Pulmonary artery endothelial cell (primary cell): Measurements from ENCODE around the gene LGALS12. TPM values are rescaled to one million over a fixed set of nuclear protein-coding genes. Genes with fewer than 3 reads are reported as not detected.
"Not testable (repeated sequence)": the region's sequence is repeated elsewhere in the genome, so short reads cannot be mapped to it uniquely, and the experiment has no call there.

Experiments
- DNase-seq: peaks from one replicate; pipeline ENCODE4 v3.0.0-alpha.2; 2011; ENCODE audit warnings: low read depth, low spot score
- total RNA-seq: library from RNA; depleted of rRNA; stranded (reverse); fragments of >200 nt; gene quantifications from 2 replicates; pipeline ENCODE4 v1.2.3, GENCODE V29; 2014

LGALS12 gene
- total RNA-seq, 1 donor from 2014 or later: not detected

DNA sequence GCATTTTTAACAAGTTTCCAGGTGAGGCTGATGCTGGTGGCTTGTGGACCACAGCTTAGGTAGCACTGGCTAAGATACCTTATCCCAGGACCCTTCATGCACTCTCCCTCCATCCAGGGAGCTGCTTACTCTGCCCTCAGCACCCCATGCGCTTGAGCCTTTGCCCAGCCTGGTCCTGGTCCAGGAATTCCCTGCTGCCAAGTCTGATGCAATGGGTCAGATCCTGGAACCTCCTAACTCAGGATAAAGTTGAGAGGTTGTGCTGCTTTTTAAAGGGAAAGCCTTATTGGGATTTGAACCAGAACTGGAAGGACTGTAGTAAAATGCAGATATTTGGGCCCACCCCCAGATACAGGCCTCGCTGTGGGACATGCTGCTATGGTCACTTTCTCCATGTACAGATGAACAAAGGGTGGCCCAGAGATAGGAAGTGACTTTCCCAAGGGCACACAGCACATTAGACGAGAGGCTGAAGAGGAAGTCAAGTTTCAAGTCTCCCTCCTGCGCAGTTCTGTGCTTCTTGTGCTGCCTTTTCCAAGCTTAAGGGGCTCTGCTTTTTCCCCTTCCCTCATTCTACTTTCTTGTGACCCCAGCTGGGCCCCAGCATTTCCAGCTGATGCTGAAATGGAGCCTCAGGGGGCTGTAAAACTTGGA is 824 bp upstream of the LGALS12 start:
- DNase-seq: no peak

DNA sequence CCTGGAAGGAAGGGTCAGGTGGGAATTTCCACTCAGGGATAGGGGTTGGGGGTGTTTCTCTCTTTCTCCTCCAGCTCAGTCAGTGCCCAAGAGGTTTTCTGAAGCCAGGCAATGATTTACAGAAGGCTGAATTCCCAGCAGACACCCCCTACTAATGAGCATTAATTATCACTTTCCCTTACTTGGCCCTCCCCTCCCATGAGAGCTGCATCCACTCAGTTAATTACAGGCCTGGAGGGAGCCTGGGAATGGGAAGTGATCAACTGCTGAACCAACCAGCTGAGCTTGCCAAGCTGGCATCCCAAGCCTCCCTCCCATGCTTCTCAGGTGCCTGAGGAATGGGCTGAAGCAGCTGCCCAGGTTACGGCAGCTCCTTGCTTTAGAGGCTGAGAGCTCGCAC is 992 bp downstream of the LGALS12 start:
- no peak for DNase-seq

DNA sequence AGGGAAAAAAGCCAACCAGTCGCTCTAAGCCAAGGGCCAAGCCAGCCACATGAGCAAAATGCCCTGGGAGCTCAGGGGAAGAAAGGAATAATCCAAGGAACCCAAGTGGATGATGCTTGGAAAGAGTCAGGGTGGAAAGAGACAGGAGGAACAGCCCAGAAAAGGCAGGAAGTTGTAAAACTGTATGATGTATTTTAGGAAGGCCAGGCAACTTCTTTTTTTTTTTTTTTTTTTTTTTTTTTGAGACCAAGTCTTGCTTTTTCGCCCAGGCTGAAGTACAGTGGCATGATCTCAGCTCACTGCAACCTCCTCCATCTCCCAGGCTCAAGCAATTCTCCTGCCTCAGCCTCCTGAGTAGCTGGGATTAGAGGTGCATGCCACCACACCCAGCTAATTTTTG is 1.6 kb downstream of the LGALS12 start:
- no peak for DNase-seq

DNA sequence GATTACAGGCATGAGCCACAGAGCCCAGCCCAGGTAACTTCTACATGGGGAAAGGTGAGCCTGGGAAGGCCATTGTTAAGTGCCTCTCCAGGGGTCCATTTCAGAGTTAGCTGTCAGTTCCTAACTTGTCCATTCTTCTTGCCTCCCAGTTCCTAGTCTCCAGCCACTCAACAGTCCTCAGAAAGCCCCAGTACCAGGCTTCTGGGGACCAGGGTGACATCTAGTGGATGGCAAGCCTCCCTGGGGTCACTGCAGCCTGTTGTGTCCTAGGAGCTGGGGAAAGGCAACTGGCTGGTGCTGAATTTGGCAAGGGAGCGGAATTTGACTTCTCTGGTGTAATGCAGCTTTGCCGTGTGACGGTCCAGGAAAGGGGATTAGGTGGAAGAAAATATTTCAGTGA is 2.1 kb downstream of the LGALS12 start:
- DNase-seq: no peak

DNA sequence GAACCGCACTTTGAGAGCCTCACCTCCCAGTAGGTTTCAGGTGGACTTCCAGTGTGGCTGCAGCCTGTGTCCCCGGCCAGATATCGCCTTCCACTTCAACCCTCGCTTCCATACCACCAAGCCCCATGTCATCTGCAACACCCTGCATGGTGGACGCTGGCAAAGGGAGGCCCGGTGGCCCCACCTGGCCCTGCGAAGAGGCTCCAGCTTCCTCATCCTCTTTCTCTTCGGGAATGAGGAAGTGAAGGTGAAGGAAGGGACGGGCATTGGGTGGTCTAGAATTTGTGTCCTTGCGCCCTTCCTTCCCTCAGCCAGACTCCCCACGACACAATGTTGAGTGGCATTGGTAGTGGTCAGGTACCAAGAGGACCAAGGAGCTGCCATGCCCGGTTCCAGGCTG is 2.9 kb downstream of the LGALS12 start:
- no peak for DNase-seq

DNA sequence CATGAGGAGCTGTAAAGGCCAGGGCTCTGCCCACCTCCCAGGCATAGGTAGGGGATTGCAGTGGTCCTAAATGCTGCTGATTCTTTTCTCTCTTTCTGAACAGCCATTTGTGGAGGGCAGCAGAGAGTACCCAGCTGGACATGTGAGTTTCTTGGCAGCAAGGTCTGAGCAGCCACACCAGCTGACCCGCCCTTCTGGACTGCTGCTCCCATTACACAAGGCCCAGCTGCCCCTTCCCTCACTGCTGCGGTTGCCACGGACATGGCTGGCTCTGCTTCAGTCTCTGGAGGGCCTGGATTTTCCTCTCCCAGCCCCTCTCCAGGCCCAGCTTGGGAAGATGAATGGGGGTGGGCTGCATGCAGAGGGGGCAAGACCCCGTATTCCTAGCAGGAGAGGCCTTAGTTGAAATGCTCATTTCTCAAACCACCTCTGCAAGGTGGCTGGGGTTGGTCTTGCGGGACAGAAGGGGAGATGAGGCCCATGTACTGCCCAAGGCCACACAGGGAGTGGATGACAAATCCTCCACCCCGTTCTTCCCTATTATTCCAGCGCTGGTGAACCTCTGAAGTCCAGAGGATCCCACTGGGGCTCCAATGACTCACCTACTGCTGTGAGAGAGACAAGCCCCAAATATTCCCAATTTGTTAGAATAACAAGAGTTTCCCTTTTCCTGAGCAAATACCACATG is 4.6 kb downstream of the LGALS12 start:
- no peak for DNase-seq

DNA sequence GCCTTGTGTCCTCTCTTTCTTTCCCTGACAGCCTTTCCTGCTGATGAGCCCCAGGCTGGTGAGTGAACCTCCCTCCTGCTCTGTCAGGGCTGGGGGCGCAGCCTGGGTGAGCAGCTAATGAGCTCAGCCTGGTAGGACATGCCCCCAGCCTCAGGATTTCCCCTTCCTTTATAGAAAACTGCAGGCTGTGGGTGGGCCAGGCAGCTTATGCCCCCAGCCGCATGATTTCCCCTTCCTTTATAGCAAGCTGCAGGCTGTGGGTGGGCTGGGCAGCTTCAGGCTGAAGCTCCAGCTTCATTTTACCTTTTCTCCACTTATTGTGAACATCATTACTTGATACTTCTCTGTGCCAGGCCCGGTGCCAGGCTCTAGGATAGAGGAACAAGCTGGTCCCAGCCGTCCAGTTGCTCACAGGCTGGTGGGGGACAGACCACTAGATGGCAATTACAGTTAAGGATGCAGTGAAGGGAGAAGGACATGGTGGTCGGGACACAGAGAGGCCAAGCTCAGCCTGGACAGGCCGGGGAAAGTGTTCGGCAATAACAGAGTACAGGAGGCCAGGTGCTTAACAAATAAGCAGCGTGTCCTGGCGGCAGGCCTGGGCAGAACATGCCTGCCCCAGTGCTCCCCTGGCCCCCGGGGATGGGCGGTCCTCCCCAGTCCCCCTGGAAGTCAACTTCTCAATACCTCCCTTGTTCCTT is 5.3 kb downstream of the LGALS12 start:
- DNase-seq: no peak

DNA sequence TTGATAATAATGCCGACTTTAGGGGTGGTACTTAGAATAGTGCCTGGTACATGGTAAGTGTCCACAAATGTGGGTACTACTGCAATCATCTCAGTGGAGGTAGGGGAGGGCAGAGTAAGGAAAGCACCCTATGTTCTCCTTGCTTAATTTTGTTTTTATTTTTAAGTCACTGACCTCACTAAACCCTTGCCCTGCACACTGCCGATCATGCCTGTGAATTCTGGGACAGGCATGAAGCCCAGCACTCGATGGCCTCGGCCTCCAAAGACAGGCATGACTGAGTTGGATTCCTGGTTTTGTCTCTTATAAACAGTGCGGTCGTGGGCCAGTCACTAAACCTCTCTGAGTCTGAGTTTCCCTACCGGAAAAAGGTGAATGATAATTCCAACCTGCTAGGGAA is 6.9 kb downstream of the LGALS12 start:
- no peak for DNase-seq

DNA sequence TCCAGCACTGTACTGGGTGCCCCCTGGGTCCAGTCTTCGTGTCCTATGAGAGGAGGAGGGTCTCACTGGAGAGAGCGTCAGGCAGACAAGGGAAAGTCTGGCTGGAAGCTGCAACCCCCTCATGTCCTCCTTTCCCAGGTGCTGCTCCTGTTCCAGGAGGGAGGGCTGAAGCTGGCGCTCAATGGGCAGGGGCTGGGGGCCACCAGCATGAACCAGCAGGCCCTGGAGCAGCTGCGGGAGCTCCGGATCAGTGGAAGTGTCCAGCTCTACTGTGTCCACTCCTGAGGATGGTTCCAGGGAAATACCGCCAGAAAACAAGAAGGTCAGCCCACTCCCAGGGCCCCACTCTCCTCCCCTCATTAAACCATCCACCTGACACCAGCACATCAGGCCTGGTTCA is 10.2 kb downstream of the LGALS12 start:
- no peak for DNase-seq

DNA sequence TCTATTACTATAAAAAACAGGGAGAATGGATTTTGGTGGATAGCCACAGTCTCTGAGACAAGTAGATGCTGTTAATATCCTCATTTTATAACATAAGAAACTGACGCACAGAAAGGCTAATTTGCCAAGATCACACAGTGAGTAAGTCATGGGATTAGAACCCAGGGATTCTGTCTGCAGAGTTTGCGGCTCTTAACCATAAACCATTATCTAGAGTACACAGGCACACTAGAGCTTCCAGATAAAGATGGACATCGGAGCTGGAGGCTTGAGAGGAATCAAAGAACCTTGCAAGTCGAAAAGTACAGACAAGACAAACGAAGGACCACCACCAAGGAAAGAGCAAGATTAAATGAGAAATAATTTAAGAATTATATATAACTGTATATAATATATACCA is 11.3 kb downstream of the LGALS12 start:
- no peak for DNase-seq

DNA sequence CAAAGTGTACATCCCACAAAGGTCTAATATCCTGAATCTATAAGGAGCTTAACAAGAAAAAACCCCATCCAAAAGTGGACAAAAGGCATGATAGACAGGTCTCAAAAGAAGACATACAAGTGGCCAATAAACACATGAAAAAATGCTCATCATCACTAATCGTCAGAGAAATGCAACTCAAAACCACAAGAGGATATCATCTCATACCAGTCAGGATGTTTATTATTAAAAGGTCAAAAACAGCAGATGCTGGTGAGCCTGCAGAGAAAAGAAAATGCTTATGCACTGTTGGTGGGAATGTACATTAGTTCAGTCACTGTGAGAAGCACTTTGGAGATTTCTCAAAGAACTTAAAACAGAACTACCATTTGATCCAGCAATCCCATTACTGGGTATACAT is 12.7 kb downstream of the LGALS12 start:
- DNase-seq: no peak

DNA sequence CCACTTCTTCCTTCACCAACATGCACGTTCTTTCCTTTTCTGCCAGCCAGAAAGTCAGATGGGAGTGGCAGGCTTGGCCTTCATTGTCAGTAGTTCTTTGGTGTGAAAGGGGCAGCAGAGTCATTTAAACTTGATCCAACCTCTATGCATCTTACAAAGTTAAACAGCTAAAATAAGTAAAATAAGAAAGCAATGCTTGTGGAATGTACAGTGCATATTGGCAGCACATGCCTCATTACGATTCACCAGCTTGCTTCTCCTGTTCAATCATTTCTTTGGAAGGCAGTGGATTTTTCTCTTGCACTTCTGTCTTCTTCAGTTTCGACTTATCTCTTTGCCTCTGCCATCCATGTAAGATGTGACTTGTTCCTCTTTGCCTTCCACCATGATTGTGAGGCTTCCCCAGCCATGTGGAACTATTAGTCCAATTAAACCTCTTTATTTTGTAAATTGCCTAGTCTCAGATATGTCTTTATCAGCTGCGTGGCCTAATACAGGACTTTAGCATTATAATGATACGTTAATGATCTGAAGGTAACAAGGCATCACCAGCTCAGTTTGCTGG is 14.8 kb downstream of the LGALS12 start:
- no peak for DNase-seq

DNA sequence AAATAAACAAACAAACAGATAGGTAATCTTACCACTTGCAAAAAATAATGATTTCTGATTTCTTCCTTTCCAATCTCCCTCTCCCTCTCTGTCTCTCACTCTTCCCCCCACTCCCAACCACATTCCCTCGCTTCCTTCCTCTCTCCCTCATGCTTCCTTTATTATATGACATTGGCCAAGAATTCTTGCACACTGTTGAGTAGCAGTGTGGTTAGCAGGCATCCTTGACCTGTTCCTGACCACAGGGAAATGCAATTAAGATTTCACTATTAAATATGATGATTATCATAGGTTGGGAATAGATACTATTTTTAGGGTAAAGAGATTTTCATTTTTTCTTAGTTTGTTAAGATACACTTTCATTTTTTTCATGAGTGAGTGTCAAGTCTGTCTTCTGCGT is 16.0 kb downstream of the LGALS12 start:
- DNase-seq: no peak

DNA sequence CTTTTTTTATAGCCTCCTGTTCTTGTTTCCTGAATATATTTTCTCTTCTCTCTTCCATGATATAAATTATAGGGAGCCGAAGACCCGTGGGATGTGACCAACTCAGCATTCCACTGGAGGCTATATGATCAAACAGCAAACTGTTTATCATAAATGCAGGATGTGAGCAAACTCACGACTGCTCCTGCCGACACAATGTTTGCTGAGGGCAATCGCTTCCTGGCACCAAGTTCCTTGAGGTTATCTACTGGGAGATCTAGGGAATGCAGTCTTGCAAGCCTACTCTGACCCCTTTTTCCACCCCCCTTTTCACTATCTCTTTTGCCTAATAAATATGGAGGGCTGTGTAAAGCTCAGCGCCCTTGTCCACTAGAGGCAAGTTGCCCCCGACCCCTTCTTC is 17.3 kb downstream of the LGALS12 start:
- no peak for DNase-seq

DNA sequence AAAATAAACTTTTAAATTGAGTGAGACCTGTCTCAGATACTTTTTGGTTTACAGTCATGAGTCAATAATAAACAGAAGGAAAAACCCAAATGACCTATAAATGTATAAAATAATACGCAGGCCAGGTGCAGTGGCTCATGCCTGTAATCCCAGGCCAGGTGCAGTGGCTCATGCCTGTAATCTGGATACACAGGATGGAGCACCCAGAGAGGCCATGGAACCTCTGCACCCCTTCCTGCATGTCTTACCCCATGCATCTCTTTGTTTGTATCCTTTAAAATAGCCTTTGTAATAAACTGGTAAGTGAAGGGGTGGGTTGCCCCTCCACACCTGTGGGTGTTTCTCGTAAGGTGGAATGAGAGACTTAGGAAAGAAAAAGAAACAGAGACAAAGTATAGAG is 21.8 kb downstream of the LGALS12 start:
- no peak for DNase-seq

DNA sequence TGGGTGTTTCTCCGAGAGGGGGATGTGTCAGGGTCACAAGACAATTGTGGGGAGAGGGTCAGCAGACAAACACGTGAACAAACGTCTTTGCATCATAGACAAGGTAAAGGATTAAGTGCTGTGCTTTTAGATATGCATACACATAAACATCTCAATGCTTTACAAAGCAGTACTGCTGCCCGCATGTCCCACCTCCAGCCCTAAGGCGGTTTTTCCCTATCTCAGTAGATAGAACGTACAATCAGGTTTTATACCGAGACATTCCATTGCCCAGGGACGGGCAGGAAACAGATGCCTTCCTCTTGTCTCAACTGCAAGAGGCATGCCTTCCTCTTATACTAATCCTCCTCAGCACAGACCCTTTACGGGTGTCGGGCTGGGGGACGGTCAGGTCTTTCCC is 22.3 kb downstream of the LGALS12 start:
- DNase-seq: not testable (repeated sequence)

DNA sequence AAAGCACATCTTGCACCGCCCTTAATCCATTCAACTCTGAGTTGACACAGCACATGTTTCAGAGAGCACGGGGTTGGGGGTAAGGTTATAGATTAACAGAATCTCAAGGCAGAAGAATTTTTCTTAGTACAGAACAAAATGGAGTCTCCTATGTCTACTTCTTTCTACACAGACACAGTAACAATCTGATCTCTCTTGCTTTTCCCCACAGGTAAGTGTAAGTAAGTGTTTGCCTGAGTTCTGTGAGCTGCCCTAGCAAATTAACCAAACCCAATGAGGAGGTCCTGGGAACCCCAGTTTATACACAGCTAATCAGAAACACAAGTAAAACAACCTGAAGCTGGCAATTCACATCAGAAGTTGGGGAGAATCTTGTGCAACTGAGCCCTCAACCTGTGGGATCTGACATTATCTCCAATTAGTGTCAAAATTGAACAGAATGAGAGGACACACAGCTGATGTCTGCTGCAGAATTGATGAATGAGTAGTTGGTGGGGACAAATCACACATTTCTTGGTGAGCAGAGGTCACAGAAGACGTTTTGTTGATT is 22.9 kb downstream of the LGALS12 start:
- not testable (repeated sequence) for DNase-seq

DNA sequence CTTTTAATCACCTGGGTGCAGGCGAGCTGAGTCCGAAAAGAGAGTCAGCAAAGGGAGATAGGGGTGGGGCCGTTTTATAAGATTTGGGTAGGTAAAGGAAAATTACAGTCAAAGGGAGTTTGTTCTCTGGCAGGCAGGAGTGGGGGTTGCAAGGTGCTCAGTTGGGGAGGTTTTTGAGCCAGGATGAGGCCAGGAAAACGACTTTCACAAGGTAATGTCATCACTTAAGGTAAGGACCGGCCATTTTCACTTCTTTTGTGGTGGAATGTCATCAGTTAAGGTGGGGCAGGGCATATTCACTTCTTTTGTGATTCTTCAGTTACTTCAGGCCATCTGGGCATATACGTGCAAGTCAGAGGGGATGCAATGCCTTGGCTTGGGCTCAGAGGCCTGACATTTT is 23.5 kb downstream of the LGALS12 start:
- DNase-seq: not testable (repeated sequence)

DNA sequence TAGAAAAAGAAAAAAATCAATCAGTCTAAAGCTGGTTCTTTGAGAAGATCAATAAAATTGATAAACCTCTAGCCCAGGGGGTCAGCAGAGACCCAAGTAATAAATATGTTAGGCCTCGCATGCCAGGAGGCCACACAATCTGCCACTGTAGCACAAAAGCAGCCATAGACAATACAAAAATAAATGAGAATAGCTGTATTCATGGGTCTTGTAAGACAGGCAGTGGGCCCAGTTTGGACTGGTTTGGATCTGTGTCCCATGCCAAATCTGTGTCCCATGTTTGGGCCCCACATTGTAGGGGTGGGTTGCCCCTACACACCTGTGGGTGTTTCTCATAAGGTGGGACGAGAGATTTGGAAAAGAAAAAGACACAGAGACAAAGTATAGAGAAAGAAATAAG is 24.1 kb downstream of the LGALS12 start:
- DNase-seq: no peak

DNA sequence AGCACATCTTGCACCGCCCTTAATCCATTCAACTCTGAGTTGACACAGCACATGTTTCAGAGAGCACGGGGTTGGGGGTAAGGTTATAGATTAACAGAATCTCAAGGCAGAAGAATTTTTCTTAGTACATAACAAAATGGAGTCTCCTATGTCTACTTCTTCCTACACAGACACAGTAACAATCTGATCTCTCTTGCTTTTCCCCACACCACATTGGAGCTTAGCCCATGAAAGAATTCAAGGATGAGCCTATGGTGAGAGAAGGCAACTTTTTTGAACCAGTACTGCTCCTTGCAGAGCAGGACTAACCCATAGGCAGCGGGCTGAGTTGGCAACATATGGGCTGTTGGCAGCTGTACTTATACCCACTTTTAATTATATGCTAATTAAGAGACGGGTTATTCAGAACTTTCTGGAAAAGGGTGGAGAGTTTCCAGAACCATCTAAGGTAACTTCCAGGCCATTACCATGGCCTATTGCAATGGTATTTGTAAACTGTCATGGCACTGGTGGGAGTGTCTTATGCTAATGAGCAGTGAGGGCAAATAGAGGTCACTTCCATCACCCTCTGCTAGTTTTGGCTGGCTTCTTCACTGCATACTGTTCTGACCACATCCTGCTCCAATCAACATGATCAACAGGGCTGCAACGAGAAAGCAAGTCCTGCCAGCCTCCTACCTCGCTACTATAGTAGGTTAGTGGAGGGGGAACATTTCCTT is 25.3 kb downstream of the LGALS12 start:
- not testable (repeated sequence) for DNase-seq

DNA sequence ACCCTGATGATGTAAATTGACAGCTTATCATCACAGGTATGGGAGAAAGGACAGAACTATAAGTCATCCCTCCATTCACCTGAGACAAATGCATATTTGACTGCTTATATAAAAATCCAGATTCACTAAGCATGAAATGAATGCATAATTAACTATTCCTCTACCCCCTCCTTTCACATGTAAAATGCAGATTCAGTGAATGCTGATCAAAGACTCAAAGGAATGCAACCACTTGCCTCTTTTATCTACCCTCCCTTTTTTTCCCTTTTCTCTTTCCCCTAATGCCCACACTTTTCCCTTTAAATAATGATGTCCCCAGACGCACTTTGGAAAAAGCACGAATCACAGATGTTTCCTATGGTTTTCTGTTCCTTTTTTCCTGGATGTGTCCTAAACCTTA is 26.2 kb downstream of the LGALS12 start:
- no peak for DNase-seq
